DOHH2 (cell line): Measurements from ENCODE around the gene CCDC74B.
A peak's percentile ranks its signal among the peaks of the same experiment; 100 is the strongest.
"Not testable (repeated sequence)": the region's sequence is repeated elsewhere in the genome, so short reads cannot be mapped to it uniquely, and the experiment has no call there.

ENCODE experiments used
- H3F3A ChIP-seq: fragments of 200-600 bp; sonication (generic), shearing (Covaris generic); 2 replicates; pipeline ENCODE4 v1.6.0; 2016; ENCODE audit warnings: antibody characterized with exemption, mild to moderate bottlenecking; ENCODE audit not compliant: control insufficient read depth, insufficient read depth
- H3K27ac ChIP-seq: fragments of 200-600 bp; sonication (generic); 2 replicates; pipeline ENCODE4 v1.5.1; 2014; ENCODE audit warnings: low read depth, mild to moderate bottlenecking, low read length, moderate library complexity
- H3K27me3 ChIP-seq: fragments of 200-600 bp; sonication (generic); 2 replicates; pipeline ENCODE4 v1.6.1; 2014; ENCODE audit warnings: mild to moderate bottlenecking, low read length, mixed read lengths; ENCODE audit not compliant: control insufficient read depth
- H3K36me3 ChIP-seq: fragments of 200-600 bp; sonication (generic); 2 replicates; pipeline ENCODE4 v1.6.1; 2014; ENCODE audit warnings: mild to moderate bottlenecking, low read length, moderate library complexity, mixed read lengths; ENCODE audit not compliant: control insufficient read depth
- H3K4me1 ChIP-seq: fragments of 200-600 bp; sonication (generic); 2 replicates; pipeline ENCODE4 v1.6.1; 2014; ENCODE audit warnings: mild to moderate bottlenecking, low read length, mixed read lengths; ENCODE audit not compliant: control insufficient read depth
- H3K4me2 ChIP-seq: fragments of 200-600 bp; sonication (generic); 2 replicates; pipeline ENCODE4 v1.6.0; 2014; ENCODE audit warnings: mild to moderate bottlenecking, low read length, moderate library complexity
- H3K4me3 ChIP-seq: fragments of 200-600 bp; sonication (generic); 2 replicates; pipeline ENCODE4 v1.5.1; 2014; ENCODE audit warnings: mild to moderate bottlenecking, low read length, mixed read lengths
- H3K79me2 ChIP-seq: fragments of 200-600 bp; sonication (generic); 2 replicates; pipeline ENCODE4 v1.6.1; 2014; ENCODE audit warnings: mild to moderate bottlenecking, low read length, mixed read lengths; ENCODE audit not compliant: control insufficient read depth
- H3K9me2 ChIP-seq: fragments of 200-600 bp; sonication (generic); replicated peaks from 2 replicates; pipeline ENCODE4 v1.6.1; 2014; ENCODE audit warnings: mild to moderate bottlenecking, low read length, mixed read lengths; ENCODE audit not compliant: control insufficient read depth
- H3K9me3 ChIP-seq: fragments of 200-600 bp; sonication (generic); 2 replicates; pipeline ENCODE4 v1.6.1; 2014; ENCODE audit warnings: antibody characterized with exemption, low read length, mixed read lengths; ENCODE audit not compliant: control insufficient read depth, insufficient read depth
- H4K20me1 ChIP-seq: fragments of 200-600 bp; sonication (generic); 2 replicates; pipeline ENCODE4 v1.6.0; 2014; ENCODE audit warnings: low read depth, mild to moderate bottlenecking, antibody characterized with exemption, low read length, moderate library complexity; ENCODE audit not compliant: control insufficient read depth, insufficient read depth
- EZH2phosphoT487 ChIP-seq: fragments of 200-600 bp; sonication (generic); IDR thresholded peaks from 2 replicates; pipeline ENCODE4 v1.6.1; 2017; ENCODE audit warnings: borderline replicate concordance, mild to moderate bottlenecking, antibody characterized with exemption, low read length, moderate library complexity, mixed read lengths
- TF ChIP-seq, protein P1 (sequence below): fragments of 200-600 bp; sonication (generic); IDR thresholded peaks from one replicate; pipeline ENCODE4 v1.5.1; 2014; ENCODE audit warnings: antibody characterized with exemption, mild to moderate bottlenecking, low read depth, low read length; ENCODE audit not compliant: poor library complexity, severe bottlenecking

The CCDC74B gene

GRCh38 chr2:130155956-130156623 is 11.2 kb upstream of the CCDC74B start:
- H3K9me2 ChIP-seq, H3K27me3 ChIP-seq, H3F3A ChIP-seq, H3K27ac ChIP-seq, H3K4me3 ChIP-seq, H4K20me1 ChIP-seq, H3K9me3 ChIP-seq, H3K79me2 ChIP-seq, H3K4me2 ChIP-seq: not testable (repeated sequence)
- Histone ChIP-seq H3K4me1 (peaks cover 33% of the 10 kb centered on the region), H3K36me3 (peaks cover 42% of the 10 kb centered on the region)
- TF ChIP-seq, protein P1, sequence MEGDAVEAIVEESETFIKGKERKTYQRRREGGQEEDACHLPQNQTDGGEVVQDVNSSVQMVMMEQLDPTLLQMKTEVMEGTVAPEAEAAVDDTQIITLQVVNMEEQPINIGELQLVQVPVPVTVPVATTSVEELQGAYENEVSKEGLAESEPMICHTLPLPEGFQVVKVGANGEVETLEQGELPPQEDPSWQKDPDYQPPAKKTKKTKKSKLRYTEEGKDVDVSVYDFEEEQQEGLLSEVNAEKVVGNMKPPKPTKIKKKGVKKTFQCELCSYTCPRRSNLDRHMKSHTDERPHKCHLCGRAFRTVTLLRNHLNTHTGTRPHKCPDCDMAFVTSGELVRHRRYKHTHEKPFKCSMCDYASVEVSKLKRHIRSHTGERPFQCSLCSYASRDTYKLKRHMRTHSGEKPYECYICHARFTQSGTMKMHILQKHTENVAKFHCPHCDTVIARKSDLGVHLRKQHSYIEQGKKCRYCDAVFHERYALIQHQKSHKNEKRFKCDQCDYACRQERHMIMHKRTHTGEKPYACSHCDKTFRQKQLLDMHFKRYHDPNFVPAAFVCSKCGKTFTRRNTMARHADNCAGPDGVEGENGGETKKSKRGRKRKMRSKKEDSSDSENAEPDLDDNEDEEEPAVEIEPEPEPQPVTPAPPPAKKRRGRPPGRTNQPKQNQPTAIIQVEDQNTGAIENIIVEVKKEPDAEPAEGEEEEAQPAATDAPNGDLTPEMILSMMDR, result peak; percentile 69

- Histone ChIP-seq H3K4me2 (no peak overlapping the region), H3K4me3 (no peak overlapping the region), H3K9me3 (no peaks in the 10 kb centered on the region), H3K4me1 (peaks cover 29% of the 10 kb centered on the region), H4K20me1 (no peaks in the 10 kb centered on the region), H3K9me2 (no peaks in the 10 kb centered on the region), H3K27me3 (no peaks in the 10 kb centered on the region), H3K79me2 (no peaks in the 10 kb centered on the region), H3K27ac (no peak overlapping the region), H3F3A (no peaks in the 10 kb centered on the region), H3K36me3 (peaks cover 42% of the 10 kb centered on the region)
- TF ChIP-seq, protein P1, result no peak
- TF ChIP-seq EZH2phosphoT487, result no peak
Observed at GRCh38 chr2:130154773-130155765, 10.2 kb upstream of the CCDC74B start.

GRCh38 chr2:130154423-130154770 is 9.5 kb upstream of the CCDC74B start:
- H3K79me2 ChIP-seq, H3K27ac ChIP-seq, H3K4me2 ChIP-seq, H3K27me3 ChIP-seq, H3K9me2 ChIP-seq, H3K4me3 ChIP-seq, H3F3A ChIP-seq, H4K20me1 ChIP-seq, H3K9me3 ChIP-seq: not testable (repeated sequence)
- peaks cover 39% of the 10 kb centered on the region for H3K36me3 ChIP-seq
- H3K4me1 ChIP-seq, result peaks cover 22% of the 10 kb centered on the region

DNA sequence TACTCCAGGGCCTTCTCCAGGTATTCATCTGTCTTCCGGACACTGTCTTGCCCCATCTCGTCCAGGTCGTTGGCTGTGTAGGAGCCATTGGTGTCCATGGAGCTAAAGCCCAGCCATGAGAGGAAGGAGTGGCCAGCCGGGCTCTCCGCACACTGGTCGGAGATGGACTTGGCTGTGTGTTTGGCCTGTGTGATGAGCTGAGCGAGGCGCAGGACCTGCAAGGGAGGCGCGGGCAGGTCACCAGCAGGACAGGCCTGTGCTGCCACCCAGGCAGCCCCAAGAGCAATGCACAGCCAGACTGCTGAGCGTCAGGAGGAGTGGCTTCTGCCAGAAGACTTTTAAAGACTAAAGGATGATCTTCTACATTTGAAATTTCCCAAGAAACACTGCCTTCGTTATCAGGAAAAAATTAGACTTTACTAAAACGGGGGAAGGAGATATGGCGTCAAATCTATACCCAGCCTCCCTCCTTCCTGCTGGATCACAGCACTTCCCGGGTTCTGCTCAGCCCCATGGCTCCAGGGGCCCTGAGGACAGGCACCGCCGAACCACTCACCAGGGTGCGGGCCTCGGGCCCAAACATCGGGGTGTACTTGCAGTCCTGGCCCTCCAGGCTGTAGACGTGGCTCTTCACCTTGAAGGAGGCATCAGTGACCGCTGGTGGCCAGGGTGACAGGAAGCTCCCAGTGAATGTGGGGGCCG is 9.0 kb upstream of the CCDC74B start:
- not testable (repeated sequence) for H3K4me2 ChIP-seq, H4K20me1 ChIP-seq, H3K27me3 ChIP-seq

More for the DNA sequence above, 9.0 kb upstream of the CCDC74B start:
- not testable (repeated sequence) for H3K9me3 ChIP-seq, H3K79me2 ChIP-seq, H3K9me2 ChIP-seq, H3F3A ChIP-seq, H3K27ac ChIP-seq, H3K4me3 ChIP-seq
- Histone ChIP-seq H3K36me3 (peaks cover 37% of the 10 kb centered on the region), H3K4me1 (peaks cover 17% of the 10 kb centered on the region)
